CD1c-positive myeloid dendritic cell (primary cell): Measurements from ENCODE around the gene NEUROD4.
"Not testable (repeated sequence)": the region's sequence is repeated elsewhere in the genome, so short reads cannot be mapped to it uniquely, and the experiment has no call there.

Experiments used
- DNase-seq: peaks from one replicate; pipeline ENCODE4 v3.0.0-alpha.2; 2016; ENCODE audit errors: extremely low spot score

NEUROD4 gene, protein sequence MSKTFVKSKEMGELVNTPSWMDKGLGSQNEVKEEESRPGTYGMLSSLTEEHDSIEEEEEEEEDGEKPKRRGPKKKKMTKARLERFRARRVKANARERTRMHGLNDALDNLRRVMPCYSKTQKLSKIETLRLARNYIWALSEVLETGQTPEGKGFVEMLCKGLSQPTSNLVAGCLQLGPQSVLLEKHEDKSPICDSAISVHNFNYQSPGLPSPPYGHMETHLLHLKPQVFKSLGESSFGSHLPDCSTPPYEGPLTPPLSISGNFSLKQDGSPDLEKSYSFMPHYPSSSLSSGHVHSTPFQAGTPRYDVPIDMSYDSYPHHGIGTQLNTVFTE

DNA sequence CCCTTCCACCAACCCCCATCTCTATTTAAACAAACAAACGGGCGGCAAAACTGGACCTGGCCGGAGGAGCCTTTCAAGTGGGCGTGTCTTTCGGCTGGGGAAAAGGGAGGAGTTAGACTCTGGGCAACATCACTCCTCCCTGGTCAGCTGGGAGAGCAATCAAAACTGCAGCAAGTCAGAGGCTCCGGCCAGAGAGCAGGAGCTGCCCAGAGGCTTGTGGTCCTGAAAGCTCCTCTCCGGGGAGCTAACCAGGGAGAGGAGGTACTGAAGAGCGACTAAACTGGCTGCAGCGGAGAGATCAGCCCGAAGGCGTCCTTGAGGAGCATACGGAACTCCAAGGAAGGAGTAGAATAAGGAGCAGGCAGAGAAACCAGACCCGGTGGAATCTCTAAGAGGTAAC lies at the start of gene NEUROD4:
Gene NEUROD4 (plus strand): TSS at position 191 of the 400 bp plus-strand sequence. CDS start 6,466 bp downstream, outside the sequence.
- DNase-seq, result peak; percentile 71

DNA sequence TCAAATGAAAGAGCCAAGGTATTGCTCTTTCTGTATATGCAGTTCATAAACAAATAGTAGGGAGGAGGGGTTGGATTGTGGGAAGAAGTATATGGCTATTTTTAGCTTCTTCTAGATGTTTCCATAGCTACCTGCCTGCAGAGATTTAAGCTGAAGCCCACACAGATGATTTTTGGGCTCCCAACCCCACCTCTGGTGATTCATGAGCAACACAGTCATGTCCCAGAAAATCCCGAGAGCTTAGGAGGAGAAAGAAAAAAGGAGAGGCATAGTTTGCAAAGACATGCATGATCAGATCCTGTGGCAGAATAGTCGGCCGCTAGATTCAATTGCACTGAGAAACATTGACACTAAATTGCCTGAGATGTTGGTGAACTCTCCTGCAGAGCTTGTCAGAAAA lies 49.0 kb upstream of the NEUROD4 start:
- no peak for DNase-seq

DNA sequence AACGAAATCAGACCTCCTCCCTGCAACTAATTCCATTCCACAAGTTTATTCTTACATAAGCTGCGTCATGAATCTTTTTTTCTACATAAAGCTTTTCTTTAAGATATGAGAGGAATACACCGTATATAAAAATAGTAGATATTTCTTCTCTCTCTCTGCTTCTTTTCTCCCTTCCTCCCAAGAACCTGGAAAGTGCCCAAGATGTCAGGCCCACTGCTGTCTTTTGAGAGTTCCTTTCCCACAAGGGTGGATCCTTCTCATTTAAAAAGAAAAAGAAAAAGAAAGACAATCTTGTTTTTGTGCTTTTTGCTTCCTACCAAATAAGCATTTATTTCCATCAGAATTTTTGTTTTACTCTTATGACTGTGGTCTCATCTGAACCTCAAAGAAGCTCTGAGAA lies 46.2 kb upstream of the NEUROD4 start:
- DNase-seq, result no peak

DNA sequence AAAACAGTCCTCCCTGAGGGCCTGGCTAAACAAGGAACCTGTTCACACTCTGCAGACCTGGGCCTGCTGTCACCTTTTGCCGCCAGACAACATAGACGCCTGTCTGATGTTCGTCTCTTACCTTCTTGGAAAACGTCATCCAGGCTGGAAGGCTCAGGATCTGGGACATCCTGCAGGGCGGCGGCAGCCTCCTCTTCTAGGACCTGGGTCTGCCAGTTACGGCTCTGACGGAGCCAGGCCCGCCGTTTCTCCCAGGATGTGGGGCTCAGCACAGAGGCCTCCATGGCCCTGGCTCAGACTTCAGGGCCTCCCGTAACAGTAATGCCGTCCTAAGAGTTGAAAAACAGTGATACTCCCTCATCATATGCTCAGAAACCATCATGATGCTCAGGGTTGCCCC lies 45.5 kb upstream of the NEUROD4 start:
- DNase-seq, result no peak

DNA sequence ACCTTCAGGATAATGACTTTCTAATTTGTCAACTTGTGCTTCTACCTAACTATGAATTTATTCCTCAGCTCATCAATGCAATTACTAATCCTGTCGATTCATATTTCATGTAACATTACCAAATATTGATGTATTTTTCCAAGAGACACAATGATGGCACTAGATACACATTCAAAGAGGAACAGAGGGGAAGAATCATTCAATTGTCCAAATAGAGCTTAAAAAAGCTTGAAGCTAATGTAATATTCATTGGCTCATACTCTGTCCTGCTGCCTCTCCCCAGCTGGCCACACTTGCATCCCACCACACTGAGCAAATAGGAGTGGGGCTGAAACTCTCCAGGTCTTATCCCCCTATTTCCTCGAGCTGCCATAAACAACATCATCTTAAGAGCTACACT lies 44.5 kb upstream of the NEUROD4 start:
- no peak for DNase-seq

DNA sequence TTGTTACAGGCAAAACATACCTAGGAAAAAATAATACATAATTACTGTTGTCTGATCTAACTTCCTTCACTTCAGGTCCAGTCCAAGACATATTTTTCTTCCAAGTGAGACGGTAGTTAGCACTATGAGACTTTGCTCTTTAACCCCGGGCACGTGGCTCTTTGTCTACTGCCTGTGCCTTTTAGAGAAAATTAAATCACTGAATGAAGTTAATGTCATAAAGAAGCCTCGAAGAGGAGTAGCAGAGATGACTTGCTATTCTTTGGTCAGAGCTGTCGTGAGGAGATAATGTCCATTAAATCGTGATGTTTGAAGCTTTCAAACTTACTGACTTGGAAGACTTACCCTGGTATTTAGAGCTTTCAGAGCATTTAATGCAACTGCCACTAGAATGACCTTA lies 43.9 kb upstream of the NEUROD4 start:
- no peak for DNase-seq

DNA sequence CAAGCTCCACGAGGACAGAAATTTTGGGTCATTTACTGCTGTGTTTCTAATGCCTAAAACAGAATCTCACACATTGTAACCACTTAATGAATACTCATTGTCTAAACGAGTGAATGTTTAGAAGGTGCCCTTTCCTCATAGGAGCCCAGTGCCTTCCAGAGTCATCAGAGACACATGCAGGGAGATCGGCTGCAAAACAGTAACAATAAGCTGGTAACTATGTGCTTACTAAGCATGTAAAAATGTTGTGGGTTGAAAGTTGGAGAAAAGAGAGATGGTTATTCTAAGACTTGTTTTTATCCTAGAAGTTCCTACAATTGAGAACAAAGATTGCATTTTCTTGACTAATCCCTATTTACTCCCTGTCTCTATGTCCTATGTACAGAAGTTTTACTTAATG lies 42.6 kb upstream of the NEUROD4 start:
- no peak for DNase-seq

DNA sequence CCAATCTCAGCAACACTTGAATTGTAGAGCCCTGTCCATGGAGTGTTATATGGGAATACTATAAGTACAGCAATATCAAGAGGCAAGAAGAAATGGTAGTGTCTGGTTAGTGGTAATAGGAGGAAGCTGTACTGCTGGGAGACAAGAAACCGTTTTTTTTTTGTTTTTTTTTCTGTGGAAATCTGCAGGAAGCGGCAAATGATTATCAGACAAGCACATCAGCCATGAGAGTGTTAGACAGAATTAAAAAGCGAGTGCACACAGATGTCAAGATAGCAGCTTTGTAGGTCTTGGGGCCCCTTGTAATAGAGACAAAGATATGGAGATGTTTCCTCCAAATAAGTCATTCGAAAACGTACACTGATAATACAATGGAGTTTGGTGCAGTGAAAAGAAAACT lies 41.9 kb upstream of the NEUROD4 start:
- peak; percentile 23 for DNase-seq

DNA sequence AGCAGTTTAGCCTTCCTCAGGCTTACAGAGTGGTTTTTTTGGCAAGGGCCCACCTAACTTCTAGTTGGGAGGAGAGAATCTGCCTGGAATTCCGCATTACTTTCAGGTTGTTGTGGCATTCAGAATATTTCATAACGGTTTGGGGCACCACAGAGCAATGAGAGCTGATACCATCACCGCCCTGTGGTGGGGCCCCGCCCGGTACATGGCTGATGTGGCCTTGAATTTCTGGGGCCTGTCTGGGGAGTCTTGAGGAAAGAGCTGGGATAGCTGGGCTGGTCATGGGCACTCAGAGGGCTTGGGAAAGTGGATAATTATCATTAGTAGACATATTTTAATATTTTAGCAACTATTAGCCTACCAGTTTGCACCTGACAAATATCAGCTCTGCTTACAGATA lies 39.4 kb upstream of the NEUROD4 start:
- DNase-seq, result no peak

DNA sequence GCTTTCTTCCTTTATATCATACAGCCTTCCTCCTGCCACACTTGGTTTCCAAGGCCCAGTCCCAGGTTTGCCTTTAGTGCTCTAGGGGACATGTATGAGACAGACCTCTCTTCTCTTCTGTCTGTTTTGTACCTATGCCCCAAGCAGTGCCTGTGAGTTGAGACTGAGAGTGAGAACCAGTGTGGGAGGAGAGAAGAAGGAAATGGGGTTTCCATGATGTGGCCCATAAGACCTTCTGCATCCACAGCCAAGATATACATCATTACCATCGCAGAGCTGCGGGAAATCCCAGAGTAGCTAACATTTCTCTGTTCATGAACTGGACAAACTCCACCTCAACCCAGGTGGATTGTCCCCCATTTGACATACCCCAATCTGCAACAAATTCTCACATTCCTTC lies 38.0 kb upstream of the NEUROD4 start:
- no peak for DNase-seq

DNA sequence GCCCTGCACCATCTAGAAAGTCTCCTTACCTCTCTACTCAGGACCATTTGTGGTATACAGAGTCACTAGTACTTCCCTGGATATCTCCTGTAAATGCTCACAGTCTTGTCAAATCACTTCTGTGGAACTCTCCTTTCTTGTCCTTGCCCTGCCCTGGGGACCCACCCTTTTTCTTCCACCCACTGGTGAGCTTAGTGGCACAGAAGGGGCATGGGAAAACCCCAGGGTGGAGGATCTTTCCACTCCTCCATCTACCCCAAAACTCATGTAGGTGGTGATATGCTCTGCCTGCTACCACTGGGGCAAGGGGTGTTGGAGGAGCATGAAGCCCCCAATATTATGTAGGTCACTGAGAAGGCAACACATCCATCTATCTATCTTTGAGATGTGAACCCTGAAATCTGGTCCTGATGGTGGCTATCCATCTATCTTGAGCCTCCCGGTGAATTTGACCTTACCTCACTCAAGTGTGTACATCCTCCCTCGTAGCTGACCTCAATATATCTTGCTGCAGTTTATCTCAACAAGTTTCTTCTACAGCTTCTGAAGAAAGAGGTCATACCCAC lies 36.2 kb upstream of the NEUROD4 start:
- no peak for DNase-seq

DNA sequence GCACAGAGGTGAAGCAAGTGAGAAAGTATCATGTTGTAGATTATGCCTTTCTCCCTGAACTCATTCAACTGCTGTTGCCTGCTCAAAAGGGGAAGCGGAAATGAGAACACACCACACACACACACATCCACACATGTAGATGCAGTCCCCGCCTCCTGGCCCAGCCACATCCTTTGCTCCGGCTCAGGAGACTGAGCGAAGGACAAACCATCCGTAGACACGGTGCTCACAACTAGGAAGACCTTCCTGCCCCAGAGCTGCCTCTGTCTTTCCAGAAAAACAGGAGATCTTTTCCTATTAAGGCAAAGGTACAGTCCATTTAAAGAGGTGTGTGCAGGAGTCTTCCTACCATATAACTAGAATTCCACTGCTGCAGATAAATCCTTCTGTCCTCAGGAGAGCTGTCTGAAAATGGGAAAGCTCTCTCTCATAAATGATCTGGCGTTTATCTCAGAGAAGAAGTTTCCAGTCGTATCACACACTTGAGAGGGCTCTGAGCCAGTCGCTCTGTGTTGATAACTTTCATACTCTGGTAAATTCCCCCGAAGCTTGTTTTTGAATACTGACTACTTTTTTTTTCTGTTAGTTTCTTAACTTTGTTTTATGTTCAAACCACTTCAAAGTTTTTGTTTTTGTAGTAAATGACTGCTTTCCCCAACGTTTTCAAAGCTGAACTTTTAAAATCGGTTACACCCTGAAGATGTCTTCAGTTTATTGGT lies 35.0 kb upstream of the NEUROD4 start, which contains the start of gene TESPA1:
Gene TESPA1 (minus strand): TSS at position 105 of the 719 bp plus-strand sequence. CDS start 10,200 bp downstream, outside the sequence.
- peak; percentile 86 for DNase-seq

DNA sequence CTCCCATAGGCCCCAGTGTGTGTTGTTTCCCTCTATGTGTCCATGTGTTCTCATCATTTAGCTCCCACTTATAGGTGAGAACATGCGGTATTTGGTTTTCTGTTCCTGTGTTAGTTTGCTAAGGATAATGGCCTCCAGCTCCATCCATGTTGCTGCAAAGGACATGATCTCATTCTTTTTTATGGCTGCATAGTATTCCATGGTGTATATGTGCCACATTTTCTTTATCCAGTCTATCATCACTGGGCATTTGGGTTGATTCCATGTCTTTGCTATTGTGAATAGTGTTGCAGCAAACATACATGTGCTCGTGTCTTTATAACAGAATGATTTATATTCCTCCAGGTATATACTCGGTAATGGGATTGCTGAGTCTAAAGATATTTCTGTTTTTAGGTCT lies 33.0 kb upstream of the NEUROD4 start:
- DNase-seq, result not testable (repeated sequence)

DNA sequence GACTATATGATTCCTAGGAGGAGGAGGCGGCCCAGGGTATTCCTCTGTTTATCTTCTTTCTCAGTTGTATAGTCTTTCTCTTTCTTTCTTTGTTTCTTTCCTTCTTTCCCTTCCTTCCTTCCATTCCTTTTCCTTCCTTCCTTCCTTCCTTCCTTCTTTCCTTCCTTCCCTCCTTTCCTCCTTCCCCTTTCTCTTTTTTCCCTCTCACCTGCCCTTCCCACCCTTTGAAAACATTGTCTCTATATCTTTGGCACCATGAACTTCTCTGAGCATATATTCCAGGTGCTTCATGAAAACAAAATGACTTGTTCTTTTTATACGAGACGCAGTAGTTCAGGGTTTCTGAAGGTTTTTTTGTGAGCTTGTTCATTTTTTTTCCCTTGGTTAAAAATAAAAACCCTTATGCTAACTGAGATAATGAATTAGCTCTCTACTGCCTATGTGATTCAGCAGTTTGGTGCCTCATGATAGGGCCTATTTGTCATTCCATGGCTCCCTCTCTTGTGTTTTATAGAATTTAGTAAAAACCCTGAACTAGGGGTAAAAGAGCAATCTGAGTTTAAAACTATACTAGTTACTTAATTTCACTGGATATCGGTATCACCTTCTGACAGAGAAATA lies 32.1 kb upstream of the NEUROD4 start:
- DNase-seq, result no peak

DNA sequence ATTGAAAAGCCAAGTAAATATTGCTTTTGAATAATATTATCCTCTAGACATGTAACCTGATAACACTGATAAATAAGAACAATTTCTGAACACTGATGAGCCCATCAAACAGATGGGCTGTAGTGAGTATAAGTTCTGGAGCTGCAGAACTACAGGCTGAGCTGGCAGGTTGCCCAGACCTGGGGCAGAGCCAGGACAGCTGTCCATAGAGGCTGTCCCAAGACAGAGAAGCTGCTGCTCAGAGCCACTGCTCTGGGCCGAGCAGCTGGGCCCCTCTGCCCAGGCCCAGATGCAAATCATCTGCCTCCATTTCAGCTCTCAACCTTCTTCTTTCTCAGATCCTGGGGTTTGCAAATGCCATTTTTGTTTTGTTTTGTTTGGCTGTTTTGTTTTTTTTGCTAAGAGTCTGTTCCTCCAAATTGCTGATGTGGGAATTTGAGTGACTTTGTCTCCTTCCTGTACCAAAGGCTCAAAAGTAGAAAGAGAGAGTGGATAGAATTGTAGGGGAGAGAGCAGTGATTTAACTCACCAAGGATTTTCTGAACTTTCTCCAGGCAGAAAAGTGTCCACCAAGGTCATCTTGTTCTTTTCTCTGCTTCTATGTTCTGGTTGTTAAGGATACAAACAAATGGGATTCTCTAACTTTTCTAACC lies 31.2 kb upstream of the NEUROD4 start:
- DNase-seq, result no peak

DNA sequence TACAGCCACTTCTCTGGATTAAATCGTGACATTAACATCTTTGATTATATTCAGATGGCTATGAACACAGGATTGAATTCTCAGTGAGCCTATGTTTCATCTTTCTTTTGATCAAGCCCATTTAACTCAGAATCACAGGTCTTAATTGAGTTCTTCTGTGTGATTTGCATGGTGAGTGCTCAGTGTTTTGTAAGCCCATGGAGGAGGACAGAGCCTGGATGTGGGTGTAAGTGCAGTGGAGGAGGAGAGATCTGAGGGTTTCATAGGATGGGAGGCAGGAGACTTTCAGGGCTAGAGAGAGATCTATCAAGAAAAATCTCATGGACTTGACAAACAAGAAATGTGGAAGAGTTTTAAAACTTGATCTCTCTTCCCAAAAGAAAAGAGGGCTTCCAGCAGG lies 29.9 kb upstream of the NEUROD4 start:
- DNase-seq, result no peak

DNA sequence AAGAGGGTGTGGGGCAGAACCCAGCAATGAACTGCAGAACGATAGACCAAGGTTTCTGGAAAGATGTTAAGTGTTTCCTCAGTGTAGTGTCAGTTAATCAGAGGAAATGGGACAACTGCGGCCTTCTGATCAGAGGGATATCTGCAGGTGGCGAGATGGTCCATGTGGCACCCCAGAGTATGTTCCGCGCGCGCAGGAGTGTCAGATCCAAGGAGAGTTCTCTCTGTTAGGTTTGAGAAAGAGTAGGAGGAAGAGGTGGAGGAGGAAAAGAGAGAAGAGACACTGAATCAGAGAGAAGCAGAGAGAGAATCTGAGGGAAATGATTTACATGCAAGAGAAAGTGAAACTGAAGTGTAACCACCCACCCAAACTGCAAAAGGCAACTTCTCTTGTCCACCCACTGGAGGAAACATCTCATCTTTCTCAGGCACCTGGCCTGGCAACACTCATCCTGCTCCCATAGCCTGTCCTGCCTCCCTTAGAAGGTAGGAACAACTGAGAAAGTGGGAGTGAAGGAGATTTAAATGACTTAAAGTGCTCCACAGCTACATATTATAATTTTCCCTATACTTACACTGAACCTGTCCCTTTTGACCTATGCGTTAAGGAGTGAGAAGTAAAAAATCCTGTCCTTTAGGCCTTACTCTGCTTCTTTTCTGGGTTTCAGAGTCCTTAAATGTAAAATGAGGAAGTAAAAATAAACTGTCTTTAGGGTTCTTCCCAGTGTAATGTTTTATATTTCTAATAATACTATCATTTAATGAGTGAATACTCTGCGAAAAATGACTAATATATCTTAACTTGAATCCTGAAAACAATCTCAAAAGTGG lies 28.4 kb upstream of the NEUROD4 start:
- DNase-seq, result peak; percentile 54

DNA sequence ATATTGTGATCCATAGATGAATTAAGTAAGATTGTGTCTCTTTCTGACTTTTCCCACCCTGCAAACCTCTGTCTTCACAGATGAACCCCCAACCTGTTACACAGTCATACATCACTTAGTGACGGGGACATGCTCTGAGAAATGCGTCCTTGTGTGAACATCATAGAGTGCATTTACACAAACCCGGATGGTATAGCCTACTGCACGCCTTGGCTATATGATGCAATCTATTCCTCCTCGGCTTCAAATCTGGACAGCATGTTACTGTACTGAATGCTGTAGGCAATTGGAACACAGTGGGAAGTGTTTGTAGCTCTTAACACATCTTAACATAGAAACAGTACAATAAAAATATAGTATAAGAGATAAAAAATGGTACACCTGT lies 27.8 kb upstream of the NEUROD4 start:
- DNase-seq, result no peak

DNA sequence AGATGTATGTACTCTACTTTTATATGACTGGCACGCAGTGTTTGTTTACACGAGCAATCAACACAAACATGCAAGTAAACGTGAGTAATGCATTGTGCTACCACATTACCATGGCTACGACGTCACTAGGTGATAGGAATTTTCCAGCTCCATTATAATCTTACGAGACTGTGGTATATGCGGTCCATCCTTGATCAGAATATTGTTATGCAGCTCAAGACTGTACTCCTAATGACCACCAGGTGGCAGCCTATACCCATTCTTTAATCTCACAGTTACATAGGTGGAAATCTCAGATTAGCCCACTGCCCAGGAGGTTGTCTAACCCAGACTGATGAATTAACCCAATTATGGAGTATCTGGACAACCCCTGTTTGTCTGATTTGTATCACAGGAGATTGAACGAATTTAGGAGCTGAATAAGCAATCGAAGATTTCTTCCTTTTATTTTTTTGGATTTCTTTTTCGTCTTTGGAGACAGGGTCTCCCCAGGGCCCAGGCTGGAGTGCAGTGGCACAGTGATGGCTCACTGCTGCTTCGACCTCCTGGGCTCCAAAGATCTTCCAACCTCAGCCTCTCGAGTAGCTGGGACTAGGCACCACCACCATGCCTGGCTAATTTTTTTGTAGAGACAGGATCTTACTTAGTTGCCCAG lies 26.5 kb upstream of the NEUROD4 start:
- DNase-seq, result peak; percentile 84

DNA sequence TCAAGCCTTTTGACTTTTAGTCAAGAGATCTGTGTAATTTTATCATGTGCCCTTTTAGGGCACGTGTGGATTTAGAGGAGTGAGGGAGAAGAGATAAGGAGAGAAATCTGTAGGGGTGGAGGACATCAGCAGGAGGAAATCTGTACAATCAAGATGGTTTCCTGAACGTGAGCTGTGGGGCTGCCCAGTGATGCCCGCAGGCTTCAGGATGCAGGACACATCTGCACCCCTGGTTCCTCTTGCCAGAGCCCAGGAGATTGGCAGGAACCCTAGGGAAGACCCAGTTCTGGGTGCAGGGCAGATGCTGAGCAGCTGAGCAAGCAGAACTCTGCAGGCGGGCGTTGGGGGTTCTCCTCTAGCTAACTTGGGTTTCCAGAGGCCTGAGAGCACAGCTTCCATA lies 23.6 kb upstream of the NEUROD4 start:
- no peak for DNase-seq
